HG02571 (cell line): ENCODE results near the gene TRPV6.

ENCODE experiments used
- ATAC-seq: cut with Tn5 transposase; IDR thresholded peaks from one replicate; pipeline ENCODE4 v1.9.1; 2021; ENCODE audit warnings: mild to moderate bottlenecking, moderate library complexity; ENCODE audit not compliant: unreplicated experiment

TRPV6 gene

GRCh38 chr7:142885311-142886230, at the start of gene TRPV6:
Gene TRPV6 (minus strand): TSS chr7:142885745.
- no peak for ATAC-seq

- no peak for ATAC-seq
Measured at GRCh38 chr7:142934056-142934455, 48.5 kb upstream of the TRPV6 start.

GRCh38 chr7:142933624-142934023, 48.1 kb upstream of the TRPV6 start, which contains the start of gene TRPV5:
Gene TRPV5 (minus strand): TSS chr7:142933746. CDS start chr7:142933459, 287 bp downstream.
- no peak for ATAC-seq

GRCh38 chr7:142933092-142933475, 47.5 kb upstream of the TRPV6 start:
- ATAC-seq = no peak

- ATAC-seq = no peak
Measured at GRCh38 chr7:142932386-142933091, 47.0 kb upstream of the TRPV6 start.

GRCh38 chr7:142930126-142930730, 44.7 kb upstream of the TRPV6 start:
- ATAC-seq = no peak

- no peak for ATAC-seq
Measured at GRCh38 chr7:142927949-142928348, 42.4 kb upstream of the TRPV6 start.

GRCh38 chr7:142927085-142927745, 41.7 kb upstream of the TRPV6 start:
- no peak for ATAC-seq

GRCh38 chr7:142925413-142925812, 39.9 kb upstream of the TRPV6 start:
- no peak for ATAC-seq

GRCh38 chr7:142923391-142923790, 37.8 kb upstream of the TRPV6 start:
- ATAC-seq = no peak

- ATAC-seq = no peak
Measured at GRCh38 chr7:142919656-142920055, 34.1 kb upstream of the TRPV6 start.

- no peak for ATAC-seq
Measured at GRCh38 chr7:142918901-142919300, 33.4 kb upstream of the TRPV6 start.

GRCh38 chr7:142917447-142917846, 31.9 kb upstream of the TRPV6 start:
- no peak for ATAC-seq

- ATAC-seq = no peak
Measured at GRCh38 chr7:142916508-142916907, 31.0 kb upstream of the TRPV6 start.

GRCh38 chr7:142915315-142915714, 29.8 kb upstream of the TRPV6 start:
- ATAC-seq = no peak

- ATAC-seq = no peak
Measured at GRCh38 chr7:142914121-142914520, 28.6 kb upstream of the TRPV6 start.

GRCh38 chr7:142913566-142913965, 28.0 kb upstream of the TRPV6 start:
- no peak for ATAC-seq

GRCh38 chr7:142913051-142913450, 27.5 kb upstream of the TRPV6 start:
- ATAC-seq = no peak

GRCh38 chr7:142910481-142910880, 24.9 kb upstream of the TRPV6 start:
- no peak for ATAC-seq

- ATAC-seq = no peak
Measured at GRCh38 chr7:142910031-142910433, 24.5 kb upstream of the TRPV6 start.
